ENCODE data around the gene SLF1. TPM values are rescaled to one million over a fixed set of nuclear protein-coding genes. Genes with fewer than 3 reads are reported as not detected.

The SLF1 gene
- polyA plus RNA-seq, 1 of the 3 experiments (the other 2 are of a cell fraction) = 5.5 TPM

GRCh38 chr5:94693043-94693822, 74.8 kb downstream of the SLF1 start (continued):
- TF ChIP-seq RCOR1 (IDR thresholded peaks at IDR 0.05; ENCODE audit: low read length) (no peak), GABPA (IDR thresholded peaks at IDR 0.05; ENCODE audit: low read depth) (no peak), CHD2 (IDR thresholded peaks at IDR 0.05; ENCODE audit: low read length, partially characterized antibody) (no peak), NFIC (IDR thresholded peaks at IDR 0.05; ENCODE audit: borderline replicate concordance) (peak; percentile 95), RXRA (IDR thresholded peaks at IDR 0.05; ENCODE audit: borderline replicate concordance, low read depth) (peak; percentile 41; the same call in 1 of the 2 replicates), GATA2 (CRISPR knock-in tag; IDR thresholded peaks at IDR 0.05) (no peak), TEAD4 (IDR thresholded peaks at IDR 0.05; ENCODE audit: borderline replicate concordance, insufficient read depth) (peak; percentile 68; the same call in 1 of the 2 replicates), CTCF (IDR thresholded peaks at IDR 0.05) (peak; percentile 72), EP300 (IDR thresholded peaks at IDR 0.05; ENCODE audit: borderline replicate concordance in 1 of 2, low read depth in 1 of 2, low read length in 1 of 2) (peak; percentile 38 to 78; a peak in 2 of 4 replicates), RAD21 (IDR thresholded peaks at IDR 0.05; ENCODE audit: low read length) (peak; percentile 74), TCF12 (IDR thresholded peaks at IDR 0.05) (peak; percentile 83)

- Histone ChIP-seq H3K4me3 (ENCODE audit: low read depth in 2 of 2, low read length in 1 of 2) (no peak overlapping the region), H3K4me2 (0 out of 2 replicates have a peak overlapping the region, but pooled peaks have one; percentile 59), H3K9me2 (no peaks in the 10 kb centered on the region), H3K27me3 (ENCODE audit: insufficient read depth) (no peaks in the 10 kb centered on the region), H4K20me1 (ENCODE audit: insufficient read depth) (no peaks in the 10 kb centered on the region), H3K9ac (no peak overlapping the region), H3K27ac (ENCODE audit: low read depth in 2 of 2, low read length in 1 of 2) (peak overlapping the region in 1 of 2 experiments; percentile 72; a peak in 1 of 4 replicates), H3K9me3 (no peaks in the 10 kb centered on the region), H3K79me2 (ENCODE audit: insufficient read depth) (no peaks in the 10 kb centered on the region), H2AFZ (ENCODE audit: low read depth) (no peak overlapping the region), H3K36me3 (replicated peaks in 1 of 2; ENCODE audit: control insufficient read depth in 1 of 2, insufficient read depth in 2 of 2, low read length in 1 of 2) (peaks cover 18 to 24% of the 10 kb centered on the region in 2 experiments), H3F3A (replicated peaks; ENCODE audit: insufficient read depth) (peaks cover 39% of the 10 kb centered on the region), H3K4me1 (ENCODE audit: control insufficient read depth in 1 of 2, insufficient read depth in 2 of 2, low read depth in 1 of 2, low read length in 1 of 2) (peaks cover 12 to 18% of the 10 kb centered on the region in 2 experiments)
- no peak for DNase-seq
- POLR2A ChIA-PET = no interaction called here
- TF ChIP-seq FOXJ3 (CRISPR knock-in tag; IDR thresholded peaks at IDR 0.05) (no peak), GABPA (IDR thresholded peaks at IDR 0.05; ENCODE audit: low read depth) (no peak), EZH2phosphoT487 (IDR thresholded peaks at IDR 0.05; ENCODE audit: borderline replicate concordance, low read depth) (no peak), RFX5 (IDR thresholded peaks at IDR 0.05; ENCODE audit: low read length) (no peak), POLR2AphosphoS5 (IDR thresholded peaks at IDR 0.05; ENCODE audit: low read depth, low read length) (no peak), PBX3 (IDR thresholded peaks at IDR 0.05) (no peak), MAX (IDR thresholded peaks at IDR 0.05; ENCODE audit: low read depth) (no peak), FOXM1 (IDR thresholded peaks at IDR 0.05; ENCODE audit: low read depth) (no peak), MXI1 (IDR thresholded peaks at IDR 0.05; ENCODE audit: low read depth, low read length) (no peak), TEAD4 (IDR thresholded peaks at IDR 0.05; ENCODE audit: borderline replicate concordance, insufficient read depth) (no peak), NRF1 (IDR thresholded peaks at IDR 0.05; ENCODE audit: low read depth, low read length) (no peak), NFIC (IDR thresholded peaks at IDR 0.05; ENCODE audit: borderline replicate concordance) (no peak), IRF3 (IDR thresholded peaks at IDR 0.05; ENCODE audit: low read depth, low read length) (no peak), USF1 (IDR thresholded peaks at IDR 0.05; ENCODE audit: borderline replicate concordance, low read depth) (no peak), SIN3A (IDR thresholded peaks at IDR 0.05; ENCODE audit: borderline replicate concordance, low read depth, low read length) (no peak), RCOR1 (IDR thresholded peaks at IDR 0.05; ENCODE audit: low read length) (no peak), SMC3 (IDR thresholded peaks at IDR 0.05; ENCODE audit: low read depth, low read length) (no peak)
- 26% methylated on average over 1 of the region's 1 CpG for WGBS (ENCODE audit: low lambda C conversion rate)
- CTCF ChIA-PET = interaction anchor here (1.4 to 1.8 kb wide), 4 partner anchors 9 to 170 kb away, joined by 5 to 12 read pairs (median 8); no protein-coding TSS in a partner anchor
Measured at GRCh38 chr5:94693845-94694370, 75.4 kb downstream of the SLF1 start.

Measured in SK-N-SH (cell line).